GM18867 (cell line): ENCODE results near the gene MAFF.
"Not testable (repeated sequence)": the region's sequence is repeated elsewhere in the genome, so short reads cannot be mapped to it uniquely, and the experiment has no call there.

ENCODE experiments used
- ATAC-seq: cut with Tn5 transposase; IDR thresholded peaks from one replicate; pipeline ENCODE4 v1.9.1; 2021; ENCODE audit warnings: mild to moderate bottlenecking, moderate library complexity; ENCODE audit not compliant: unreplicated experiment

The MAFF gene

DNA sequence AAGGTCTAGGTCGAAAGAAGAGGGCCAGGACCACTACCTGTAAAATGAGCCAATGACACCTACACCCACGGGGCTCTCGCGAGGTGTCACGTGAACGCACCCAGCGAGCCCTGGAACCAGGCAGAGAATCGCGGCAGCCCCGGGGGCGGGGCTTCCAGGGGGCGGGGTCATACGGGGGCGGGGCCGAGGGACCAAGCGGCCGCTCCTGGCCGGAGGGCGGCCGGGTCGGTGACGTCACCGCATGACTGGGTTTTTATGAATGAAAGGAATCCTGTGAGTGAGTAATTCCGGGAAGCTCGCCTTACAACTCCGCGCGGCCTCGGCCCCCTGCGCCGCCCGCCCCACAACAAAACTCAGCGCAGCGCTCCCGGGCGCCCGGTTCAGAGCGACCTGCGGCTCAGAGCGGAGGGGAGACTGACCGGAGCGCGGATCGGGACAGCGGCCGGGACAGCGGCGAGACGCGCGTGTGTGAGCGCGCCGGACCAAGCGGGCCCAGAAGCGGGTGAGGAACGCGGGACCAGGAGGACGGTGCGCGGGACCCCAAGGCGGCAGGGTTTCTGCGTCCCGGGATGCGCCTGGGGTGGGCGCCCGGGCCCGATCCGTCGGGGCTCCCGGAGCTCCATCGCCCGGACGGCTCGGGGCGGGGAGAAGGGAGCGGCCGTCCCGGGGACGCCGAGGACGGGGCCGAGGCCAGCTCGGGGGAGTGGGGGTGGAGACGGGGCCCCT lies at the start of gene MAFF:
MAFF (plus strand) TSS at position 284 of the 726 bp plus-strand sequence. CDS start 11,860 bp downstream, outside the sequence.
- peak; percentile 65 for ATAC-seq

DNA sequence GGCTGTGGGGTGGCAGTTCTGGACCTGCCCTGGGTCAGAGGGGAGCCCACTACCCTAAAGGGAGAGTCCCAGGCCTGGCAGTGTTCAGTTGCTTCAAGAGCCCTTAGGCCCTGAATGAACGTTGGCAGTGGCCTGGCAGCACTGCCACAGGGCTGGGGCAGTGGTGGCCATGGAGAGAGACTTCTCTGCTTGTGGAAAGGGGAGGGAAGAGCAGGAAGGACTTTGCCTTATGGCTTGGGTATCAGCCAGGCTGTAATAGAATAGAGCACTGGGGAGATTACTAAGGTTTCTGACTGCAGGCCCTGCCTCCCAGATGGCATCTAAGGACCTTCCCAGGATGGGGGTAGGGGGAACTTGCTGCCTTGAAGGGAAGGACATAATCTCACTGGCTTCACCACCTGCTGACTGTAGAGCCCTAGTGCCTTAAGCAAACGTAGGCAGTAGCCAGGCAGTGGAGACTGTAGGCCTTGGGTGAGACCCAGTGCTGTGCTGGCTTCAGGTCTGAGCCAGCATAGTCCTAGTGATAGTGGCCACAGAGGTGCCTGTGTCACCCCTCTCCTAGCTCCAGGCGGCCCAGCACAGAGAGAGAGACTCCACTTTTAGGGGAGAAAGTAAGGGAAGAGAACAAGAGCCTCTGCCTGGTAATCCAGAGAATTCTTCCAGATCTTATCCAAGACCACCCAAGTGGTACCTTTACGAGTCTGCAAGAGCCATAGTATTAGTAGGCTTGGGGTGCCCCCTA lies 47.8 kb upstream of the MAFF start:
- ATAC-seq, result no peak

DNA sequence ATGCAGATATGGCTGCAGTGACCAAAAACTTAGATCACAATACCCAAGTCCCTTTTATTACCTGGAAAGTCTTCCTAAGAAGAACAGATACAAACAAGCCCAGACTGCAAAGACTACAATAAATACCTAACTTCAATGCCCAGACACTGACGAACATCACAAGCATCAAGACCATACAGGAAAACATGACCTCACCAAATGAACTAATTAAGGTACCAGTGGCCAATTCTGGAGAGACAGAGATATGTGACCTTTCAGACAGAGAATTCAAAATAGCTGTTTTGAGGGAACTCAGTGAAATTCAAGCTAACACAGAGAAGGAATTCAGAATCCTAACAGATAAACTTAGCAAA lies 47.3 kb upstream of the MAFF start:
- not testable (repeated sequence) for ATAC-seq

DNA sequence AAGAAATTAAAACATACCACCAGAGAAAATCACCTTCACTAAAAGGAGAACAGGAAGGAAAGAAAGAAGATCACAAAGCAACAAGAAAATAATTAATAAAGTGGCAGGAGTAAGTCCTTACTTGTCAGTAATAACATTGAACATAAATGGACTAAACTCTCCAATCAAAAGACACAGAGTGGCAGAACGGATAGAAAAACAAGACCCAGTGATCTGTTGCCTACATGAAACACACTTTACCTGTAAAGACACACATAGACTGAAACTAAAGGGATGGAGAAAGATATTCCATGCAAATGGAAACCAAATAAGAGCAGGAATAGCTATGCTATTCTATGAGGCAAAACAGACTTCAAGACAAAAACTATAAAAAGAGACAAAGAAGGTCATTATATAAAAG lies 46.1 kb upstream of the MAFF start:
- ATAC-seq, result no peak

DNA sequence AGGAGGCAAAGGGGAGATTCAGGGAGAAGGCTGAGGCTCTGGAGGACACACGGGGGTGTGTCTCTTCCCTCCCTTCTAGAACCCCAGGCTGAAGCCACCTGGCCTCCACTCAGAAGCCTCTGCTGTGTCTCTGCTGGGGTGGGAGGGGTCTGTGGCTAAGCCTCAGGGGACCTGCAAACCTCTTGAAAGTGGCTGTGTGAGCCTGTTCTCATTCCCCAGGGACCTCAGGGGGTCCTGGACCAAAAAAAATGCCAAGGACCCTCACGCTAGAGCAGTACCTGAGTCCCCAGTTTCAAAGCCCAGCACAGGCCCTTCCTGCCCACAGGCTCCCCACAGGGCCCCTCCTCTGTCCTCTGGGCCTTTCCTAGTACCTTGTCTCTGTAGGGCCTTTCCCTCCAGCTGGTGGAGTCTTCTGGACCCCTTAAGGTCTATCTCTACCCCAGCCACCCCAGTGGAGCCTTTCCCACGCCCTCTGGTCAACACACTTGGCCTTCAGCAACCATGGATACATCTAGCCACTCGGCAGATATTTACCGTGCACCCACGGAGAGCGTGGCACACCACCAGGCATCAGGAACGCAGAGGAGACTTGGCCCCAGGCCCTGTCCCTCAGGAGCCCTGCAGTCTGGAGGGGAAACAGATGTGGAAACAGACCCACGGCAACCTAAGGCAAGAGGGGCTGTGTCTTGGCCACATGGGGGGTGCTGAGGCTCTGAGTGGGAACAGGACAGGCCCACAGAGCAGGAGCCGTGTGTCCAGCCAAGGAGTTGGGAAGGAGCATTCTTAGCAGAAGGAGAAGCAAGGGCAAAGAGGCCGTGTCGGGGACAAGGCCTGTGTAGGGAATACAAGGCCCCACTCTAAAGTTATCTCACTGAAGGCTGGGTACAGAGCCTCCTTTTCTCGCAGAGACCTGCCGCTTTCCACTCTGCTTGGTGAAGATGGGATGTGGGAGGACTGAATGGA lies 38.6 kb upstream of the MAFF start:
- ATAC-seq, result no peak

DNA sequence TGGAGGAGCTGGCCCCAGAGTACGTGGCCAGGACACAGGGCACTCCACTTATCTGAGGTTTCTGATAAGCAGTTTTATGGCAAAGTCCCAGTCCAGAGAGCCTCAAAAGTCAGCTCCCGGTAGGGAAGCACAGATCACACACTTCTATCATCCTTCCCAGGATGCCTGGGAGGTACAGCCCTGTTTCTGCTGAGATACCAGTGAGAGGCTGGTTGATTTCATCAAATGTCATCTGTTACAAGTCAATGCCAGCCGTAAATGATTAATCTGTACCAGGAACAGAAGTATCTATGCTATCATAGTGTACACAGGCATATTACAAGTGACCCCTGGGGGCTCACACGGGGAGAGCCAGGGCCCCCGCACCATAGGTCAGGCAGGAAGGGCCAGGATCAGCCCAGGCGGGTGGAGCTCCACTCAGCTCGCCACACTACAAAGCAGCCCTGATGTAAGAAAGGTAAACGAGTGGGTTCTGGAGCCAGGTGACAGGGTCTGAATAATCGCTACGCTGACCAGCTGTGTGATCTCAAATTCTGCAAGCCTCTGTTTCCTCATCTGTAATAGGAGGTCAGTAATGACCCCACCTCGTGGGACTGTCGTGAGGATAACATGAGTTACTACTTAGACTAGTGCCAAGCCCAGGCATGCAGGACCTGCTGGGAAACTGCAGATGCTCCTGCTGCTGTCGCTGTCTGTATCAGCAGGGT lies 37.8 kb upstream of the MAFF start:
- ATAC-seq, result no peak

DNA sequence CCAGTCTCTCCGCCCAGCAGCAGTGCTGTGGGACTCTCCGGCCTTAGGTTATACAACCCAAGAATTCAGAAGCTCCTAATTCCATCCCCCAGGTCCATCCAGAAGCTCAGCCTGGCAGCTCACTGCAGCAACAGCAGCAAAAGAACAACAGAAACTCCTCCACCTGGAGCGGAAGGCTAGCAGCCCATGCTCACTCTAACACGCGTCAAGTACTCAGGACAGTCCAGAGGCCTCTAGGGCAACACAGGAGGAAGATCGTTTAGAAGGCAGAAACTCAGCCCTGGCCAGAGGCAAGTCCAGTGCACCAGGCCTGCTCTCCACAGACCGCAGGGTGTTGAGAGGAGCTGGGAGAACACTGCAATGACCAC lies 37.3 kb upstream of the MAFF start:
- ATAC-seq, result no peak

DNA sequence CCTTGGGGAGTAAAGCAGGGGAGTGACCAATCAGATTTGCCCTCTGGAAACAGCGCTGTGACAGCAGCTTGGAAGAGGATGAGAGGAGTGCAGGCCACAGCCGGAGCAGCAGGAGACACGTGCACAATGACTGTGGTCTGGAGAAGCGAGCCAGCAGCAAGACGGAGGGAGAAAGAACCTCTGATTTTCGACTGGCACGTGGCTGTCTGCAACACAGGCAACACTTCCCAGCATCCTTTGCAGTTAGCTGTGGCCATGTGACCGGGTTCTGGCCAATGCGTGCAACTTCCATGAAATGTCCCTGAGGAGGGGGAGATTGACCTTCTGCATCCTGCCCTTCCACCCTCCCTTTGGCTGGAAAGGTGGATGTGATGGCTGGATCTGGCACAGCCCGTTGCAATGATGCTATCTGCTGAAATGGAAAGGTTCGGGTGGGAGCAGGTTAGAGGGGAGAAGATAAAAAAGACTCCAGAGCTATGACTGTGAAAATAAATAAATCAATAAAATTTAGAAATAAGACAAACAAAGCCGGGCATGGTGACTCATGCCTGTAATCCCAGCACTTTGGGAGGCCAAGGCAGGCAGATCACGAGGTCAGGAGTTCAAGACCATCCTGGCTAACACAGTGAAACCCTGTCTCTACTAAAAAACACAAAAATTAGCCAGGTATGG lies 35.7 kb upstream of the MAFF start:
- ATAC-seq, result no peak

DNA sequence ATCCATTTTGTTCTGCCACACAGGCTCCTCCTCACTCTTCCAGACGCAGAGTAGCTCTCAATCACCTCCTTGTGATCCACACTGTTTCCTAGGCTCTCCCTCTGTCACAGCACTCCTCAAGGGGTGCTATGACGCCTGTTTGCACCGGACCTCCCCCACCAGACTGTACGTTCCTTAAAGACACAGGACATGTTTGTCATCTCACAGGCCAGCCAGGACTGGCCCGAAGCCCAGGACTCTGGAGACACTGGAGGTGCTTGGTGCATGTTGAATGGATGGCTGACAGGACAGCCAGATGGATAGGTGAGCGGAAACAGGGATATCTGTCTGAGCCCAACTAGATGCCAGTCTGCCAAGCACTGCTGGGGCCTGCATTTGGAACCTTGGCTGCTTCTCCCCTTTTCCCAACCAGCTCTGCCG lies 33.8 kb upstream of the MAFF start:
- no peak for ATAC-seq

DNA sequence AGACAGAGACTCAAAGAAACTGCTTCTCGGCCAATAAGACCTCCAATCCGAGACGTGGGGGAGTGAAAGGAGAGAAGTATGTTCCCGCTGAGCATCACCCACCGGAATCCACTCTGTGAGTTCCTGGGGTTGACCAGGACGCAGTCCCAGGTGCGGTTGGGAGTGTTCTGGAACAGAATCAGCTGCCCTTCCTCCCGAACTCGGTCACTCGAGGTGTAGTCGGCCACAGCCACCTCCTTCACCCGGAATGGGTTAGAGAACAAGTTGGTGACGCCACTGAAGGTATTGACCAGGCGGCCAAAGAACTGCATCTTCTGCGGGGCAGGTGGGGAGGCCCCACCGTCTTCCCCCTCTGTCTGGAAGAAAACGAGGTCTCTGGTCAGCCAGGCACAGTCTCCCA lies 32.7 kb upstream of the MAFF start:
- ATAC-seq, result no peak

DNA sequence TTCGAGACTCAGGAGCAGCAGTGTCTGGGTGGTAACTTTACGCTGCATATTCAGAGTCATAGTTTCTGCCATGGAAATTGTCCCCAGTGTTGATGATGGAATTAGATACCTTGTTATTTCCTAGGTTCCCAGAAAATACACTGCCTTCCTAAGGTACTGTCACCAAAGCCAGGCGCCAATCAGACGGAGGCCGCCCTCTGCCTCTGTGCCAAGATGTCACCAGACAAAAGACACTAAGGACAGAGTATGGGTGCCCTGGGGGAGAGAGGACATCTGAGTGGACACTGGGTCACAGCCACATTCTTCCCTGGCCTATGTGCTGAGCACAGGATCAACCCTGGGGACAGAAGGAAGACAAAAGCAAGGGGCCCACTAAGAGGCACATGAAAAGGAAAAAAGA lies 31.3 kb upstream of the MAFF start:
- ATAC-seq, result no peak

DNA sequence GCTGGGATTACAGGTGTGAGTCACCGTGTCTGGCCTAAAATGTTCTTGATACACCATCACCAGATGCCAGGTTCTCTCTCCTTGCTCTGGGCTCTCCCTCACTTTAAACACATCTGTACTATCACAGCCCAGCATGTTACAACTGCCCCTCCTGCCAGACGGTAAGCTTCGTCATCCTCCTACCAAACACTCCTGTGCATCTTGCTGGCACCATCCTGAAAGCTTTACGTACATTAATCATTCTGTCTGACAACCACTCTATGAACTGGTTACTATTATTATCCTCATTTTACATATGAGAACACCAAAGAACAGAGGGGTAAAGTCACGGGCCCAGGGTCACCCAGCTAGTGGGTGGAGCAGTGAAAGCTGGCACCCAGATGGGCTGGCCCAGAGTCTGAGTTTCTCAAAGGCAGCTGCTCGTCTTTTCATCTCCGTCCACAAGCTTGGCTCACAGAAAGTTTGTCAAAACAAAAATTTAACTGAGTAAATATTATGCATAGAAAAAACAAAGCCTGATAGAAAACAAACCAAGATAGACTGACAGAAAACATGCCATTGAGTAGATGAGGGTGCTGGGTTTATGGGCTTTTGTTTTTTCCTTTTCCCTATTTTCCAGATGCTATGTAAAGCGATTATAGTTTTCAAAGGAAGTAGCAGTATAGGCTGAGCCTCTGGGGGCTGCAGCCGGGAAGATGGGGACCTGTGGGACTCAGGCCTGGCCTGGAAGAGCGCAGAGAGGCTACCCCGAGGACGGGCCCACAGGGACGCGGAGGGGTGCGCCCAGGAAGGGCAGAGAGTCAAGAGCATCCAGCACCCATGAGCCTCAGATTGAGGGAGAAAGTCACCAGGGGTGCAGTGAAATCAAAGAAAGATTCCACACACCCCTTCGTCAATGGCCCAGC lies 29.6 kb upstream of the MAFF start:
- ATAC-seq, result no peak

DNA sequence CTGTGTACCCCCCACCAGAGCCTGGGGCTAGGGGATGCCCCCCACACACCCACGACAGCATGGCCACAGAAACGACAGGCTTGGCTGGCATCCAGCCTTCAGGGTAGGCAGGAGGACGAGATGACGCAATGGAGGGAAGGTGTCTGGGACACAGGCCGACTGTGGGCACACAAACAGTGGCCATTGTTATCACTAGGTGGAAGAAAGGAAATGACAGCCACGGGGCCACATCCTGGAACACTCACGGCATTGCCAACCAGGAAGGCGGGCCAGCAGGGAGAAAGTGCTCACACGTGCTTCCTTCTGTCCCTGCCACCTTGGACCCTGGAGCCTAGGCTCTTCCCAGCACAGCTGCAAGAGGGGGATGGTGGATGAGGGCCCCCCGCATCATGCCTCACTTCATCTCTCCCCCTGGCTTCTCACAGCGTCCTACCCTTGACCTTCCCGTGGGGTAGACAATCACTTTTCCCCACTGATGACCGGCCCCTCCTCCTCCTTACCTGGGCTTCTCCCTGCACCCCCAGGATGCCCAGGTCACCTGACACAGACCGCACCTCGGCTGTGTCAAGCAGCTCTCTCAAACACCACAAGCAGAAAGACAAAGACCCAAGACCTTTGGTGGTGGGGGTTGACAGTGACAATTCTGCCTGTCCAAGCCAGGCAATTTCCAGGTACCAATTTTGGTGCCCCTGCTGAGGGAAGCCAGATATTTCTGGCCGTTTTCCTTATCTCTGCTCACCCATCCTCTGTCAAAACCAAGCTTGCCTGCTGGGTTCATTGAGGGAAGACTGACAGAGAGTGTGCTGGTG lies 28.8 kb upstream of the MAFF start:
- ATAC-seq, result no peak

DNA sequence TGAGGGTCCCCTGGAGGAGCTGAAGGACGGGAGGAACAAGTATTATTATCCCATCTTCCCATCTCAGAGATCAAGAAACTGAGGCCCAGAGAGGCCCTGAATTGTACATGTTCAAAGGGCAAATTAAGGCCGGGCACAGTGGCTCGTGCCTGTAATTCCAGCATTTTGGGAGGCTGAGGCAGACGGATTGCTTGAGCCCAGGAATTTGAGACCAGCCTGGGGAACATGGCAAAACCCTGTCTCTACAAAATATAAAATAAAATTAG lies 28.2 kb upstream of the MAFF start:
- no peak for ATAC-seq

DNA sequence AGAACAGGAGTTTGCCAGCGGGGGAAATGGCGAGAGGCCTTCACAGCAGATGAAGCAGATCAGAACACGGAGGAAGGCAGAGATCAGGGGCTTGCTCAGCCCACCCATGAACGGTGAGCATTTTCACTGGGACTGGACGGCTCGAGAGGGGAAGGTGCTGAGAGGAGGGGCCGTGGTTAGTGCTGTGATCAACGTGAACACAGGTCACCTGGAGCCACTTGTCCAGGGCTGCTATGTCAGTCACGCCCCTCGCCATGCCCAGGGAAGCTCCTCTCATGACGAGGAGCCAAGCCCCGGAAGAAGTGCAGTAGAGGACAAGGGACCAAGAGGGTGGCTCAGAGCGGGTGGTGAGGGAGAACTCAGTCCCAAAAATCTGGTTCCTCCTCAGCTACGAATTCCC lies 27.2 kb upstream of the MAFF start:
- ATAC-seq, result no peak

DNA sequence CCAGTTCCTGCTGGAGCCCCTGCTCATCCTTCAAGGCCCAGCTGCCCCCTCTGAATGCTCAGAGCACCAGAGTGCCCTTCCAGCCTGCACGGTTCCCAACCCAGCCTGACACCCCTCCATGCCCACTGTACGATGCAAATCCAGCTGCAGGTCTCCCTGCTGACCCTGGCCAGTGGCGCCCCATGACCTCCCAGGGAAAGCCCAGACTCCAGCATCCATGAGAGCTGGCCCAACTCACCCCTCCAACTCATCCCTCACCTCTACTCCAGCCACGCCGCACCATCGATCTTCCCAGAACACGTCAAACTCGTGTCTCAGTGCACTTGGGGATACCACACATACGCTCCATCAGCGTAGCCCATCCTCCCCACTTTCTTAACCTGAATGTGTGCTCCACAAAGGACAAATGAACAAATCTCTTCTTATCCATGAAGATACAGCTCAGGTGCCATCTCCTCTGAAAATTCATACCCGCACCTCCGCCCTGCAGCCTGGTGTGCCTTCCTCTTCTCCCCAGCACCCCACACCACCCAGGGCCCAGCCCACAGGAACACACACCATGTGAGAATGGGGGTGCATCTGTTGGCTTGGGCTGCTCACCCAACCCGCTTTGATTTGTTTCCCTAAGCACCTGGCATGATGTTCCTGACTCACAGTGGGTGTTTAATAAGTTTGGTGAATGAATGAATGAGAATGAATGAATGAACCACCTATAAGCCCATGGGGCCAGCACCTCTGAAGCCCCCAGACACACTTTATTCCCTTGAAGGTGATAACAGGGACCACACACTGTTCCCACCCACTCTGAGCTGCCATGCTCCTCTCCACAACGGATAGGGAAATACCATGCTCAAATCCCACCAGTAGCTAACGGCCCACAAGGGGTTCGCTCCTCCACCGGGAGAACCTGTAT lies 26.3 kb upstream of the MAFF start:
- ATAC-seq, result no peak

DNA sequence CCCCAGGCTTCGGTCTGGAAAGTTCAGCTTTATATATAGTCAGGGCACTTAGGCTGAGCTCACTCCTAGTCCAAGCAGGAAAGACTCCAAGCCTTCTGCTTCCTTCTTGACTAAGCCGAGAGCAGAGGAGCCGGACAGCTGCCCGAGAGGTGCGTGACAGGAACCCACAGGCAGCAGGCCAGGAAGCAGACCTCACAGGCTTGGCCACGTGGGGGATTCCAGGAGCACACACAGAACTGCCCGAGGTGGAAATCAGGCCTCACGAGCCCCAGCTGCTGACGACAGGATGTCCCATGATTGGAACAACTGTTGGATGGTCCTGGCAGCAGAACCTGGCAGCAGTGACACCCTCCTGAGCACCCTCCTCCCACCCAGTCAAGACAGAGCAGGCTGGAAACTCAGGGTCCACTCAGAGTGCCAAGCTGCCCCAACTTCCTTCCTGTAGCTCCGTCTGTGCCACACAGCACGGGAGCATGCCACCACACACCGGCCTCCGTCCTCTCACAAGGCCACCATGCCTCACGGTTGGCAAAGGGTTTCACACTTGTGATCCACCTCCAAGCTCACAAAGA lies 25.5 kb upstream of the MAFF start:
- no peak for ATAC-seq
